LNCAP (cell line): ENCODE results near the gene CASKIN2.

Source experiments
- TF ChIP-seq, protein P1 (sequence below): fragments of 450-650 bp; IDR thresholded peaks from 2 replicates; pipeline ENCODE4 v1.5.1; 2017; ENCODE audit warnings: mild to moderate bottlenecking

Gene CASKIN2

DNA sequence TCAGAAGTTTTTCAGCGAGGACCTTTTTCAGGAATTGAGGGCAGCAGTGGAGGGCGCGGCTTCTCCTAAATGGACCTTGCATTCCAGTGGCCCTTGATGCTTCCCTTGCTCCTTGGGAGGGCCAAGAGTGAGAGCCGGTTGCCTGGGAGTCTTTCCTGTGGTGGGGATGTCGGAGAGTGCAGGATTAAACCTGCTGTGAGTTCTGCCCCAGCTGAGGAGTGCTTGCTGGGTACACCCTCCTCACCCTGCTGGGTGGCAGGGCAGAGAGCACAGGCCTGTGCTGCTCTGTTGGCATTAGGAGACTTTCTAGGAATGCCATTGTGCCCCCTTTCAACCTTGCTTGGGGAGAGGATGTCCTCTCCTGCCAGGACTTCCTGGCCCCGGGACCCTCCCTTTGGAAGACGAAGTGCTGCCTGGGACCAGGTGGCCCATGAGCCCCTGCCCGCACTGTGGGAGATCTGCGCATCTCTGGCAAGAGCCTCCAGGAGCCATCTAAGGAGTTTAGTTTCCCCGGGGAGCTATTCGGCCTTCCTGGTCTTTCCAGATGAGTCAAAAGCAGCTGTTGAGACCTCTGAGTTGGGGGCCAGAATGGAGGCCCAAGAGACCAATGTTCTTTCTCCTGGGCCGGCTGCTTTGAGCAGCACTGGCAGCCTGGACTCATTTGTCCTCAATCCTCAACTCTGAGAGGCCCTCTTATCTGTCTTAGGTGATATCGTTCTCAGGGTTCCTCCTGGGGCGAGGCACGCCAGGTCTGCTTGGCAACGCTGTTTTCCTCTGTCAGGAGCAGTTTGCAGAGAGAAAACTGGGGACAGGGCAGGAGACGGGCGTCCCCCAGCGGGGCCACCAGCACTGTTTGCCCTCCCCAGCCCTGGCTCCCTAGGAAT, 15.7 kb upstream of the CASKIN2 start:
- TF ChIP-seq, protein P1, sequence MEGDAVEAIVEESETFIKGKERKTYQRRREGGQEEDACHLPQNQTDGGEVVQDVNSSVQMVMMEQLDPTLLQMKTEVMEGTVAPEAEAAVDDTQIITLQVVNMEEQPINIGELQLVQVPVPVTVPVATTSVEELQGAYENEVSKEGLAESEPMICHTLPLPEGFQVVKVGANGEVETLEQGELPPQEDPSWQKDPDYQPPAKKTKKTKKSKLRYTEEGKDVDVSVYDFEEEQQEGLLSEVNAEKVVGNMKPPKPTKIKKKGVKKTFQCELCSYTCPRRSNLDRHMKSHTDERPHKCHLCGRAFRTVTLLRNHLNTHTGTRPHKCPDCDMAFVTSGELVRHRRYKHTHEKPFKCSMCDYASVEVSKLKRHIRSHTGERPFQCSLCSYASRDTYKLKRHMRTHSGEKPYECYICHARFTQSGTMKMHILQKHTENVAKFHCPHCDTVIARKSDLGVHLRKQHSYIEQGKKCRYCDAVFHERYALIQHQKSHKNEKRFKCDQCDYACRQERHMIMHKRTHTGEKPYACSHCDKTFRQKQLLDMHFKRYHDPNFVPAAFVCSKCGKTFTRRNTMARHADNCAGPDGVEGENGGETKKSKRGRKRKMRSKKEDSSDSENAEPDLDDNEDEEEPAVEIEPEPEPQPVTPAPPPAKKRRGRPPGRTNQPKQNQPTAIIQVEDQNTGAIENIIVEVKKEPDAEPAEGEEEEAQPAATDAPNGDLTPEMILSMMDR: no peak

DNA sequence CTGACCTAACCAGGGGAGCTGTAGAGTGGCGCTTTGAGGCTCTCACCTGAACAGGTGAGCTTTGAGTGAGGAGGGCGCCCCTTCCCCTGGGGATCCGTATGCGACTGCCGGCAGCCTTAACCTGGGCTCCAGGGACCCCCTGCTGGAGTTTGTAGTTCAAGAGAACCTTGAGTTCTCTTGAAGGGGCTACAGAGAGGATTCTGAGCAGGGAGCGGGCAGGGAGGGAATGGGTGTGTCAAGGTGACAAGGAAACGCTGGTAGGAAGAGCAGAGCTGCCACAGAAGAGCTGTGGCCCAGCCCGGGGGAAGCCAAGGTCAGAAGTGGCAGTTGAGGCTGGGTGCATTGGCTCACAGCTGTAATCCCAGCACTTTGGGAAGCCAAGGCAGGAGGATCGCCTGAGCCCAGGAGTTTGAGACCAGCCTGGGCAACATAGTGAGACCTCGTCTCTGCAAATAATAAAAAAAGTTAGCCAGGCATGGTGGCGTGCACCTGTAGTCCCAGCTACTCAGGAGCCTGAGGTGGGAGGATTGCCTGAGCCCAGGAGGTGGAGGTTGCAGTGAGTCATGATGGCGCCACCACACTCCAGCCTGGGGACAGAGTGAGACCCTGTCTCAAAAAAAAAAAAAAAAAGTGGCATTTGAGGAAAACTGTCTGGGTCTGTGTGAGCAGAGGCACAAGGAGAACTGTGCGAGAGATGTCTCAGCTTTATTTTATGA, 11.4 kb upstream of the CASKIN2 start:
- TF ChIP-seq, protein P1: no peak

DNA sequence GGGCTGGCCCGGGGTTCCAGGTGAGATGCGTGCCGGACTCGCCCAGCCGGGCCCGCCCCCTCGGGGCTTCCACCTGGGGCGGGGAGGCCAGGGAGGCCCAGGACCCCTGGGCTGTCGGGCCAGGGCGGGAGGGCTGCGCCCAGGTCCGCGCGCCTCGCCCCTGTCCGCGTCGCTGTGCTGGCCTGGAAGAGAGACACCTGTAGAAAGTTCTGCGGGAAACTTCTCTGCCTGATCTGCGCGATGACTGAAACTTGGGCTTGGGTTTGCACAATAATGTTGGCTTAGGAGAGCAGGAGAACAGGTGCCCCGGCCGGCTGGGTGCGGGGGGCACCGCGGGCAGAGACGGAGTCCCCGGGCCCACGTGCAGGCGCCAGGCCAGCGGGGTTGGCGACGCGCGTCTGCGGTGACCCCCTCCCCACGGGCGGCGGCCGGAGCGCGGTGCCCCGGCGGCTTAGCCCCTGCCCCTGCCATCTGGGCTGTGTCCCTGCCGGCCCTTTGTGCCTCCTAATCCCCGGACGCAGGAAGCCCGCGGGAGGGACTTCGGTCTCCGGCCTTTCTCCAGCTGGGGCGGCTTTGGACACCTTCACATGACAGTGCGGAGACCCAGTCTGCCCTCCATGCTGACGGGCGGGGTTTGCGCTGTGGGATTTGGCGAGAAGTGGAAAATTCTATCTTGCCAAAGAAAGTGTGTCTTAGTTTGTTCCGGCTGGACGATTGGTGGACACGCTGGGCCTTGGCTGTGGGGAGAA, 10.6 kb upstream of the CASKIN2 start:
- TF ChIP-seq, protein P1: no peak

DNA sequence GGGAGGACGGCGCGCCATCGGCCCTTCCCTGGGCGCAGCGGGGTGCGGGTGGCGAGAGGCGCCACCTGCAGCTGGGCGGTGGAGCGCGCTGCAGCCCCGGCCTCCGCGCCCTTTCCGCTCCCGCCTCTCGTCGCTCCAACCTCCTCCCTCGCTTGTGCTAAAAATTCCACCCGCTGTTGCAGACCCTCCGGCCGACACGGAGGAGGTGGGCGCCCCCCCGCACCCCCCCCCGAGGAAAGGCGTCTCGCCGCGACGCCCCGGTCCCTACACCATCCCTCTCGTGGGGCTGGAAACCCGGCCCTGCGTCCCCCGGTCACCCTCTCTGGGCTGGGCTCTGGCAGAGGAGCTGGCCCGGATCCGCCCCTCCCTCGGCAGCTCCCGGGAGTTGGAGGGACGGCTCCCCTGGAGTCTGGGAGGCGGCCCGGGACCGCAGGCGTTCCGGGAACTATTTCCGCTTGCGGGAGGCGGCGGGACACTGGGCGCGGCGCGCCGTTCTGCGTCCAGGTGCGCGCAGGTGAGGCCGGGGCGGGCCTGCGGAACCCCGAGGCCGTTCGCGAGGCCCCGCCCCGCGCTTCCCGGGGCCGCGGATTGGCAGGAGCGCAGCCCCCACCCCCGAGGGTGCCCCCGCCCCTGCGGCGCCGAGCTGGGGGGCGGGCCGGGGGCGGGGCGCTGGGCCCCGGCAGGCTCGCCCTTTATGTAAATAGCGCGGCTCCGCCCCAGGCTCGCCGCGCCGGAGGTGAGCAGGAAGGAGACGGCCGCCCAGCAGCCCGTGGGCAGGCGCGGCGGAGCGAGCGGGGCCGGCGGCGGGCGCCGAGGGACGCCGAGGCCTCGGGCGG, 9.9 kb upstream of the CASKIN2 start, which contains the start of gene LLGL2:
Gene LLGL2, plus strand, starts transcription at position 728 of the 836 bp plus-strand sequence. CDS start 17,730 bp downstream, outside the sequence.
- TF ChIP-seq, protein P1: peak; percentile 66

DNA sequence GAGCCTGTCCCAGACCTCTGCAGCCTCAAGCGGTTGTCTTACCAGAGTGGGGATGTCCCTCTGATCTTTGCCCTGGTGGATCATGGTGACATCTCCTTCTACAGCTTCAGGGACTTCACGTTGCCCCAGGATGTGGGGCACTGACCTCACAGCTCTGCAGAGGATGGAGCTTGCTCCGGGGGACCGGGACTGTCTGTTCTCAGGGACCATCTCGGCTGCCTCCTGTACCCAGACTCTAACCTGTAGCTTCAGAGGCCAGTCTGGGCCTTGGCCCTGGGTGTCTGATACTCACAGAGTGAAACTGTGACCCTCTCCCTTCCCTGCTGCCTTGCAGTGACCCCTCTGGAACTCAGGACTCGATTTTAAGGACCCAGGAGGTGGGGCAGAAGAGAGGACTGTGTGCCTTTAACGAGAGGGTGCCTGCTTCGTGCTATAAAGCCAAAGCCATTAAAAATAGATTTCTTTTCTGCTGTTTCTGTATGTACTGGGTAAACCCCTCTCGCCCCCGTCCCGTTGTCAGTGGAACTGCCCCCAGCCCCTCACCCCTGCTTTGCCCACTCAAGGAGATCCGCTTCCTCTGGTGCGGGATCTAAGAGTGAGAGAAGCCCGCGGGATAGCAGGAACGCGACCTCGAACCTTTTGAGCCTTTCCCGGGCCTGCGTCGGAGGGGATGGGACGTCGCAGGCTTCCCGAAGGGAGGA, 9.1 kb upstream of the CASKIN2 start:
- TF ChIP-seq, protein P1: no peak

DNA sequence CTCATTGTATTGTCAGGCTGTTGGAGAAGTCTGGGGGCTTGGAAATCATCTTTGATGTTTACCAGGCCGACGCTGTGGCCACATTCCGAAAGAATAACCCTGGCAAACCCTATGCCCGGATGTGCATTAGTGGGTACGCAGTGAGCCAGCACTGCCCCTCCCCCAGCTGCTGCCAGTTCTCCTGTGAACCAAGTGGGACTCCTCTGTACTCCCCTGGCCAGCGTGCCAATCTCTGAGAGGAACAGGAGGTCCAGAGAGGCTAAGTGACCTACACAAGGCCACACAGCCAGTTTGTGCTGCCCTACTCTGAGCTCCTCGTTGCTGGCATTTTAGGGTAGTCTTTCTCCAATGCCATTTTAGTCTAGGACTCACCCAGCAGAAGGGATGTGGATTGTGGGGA, 8.3 kb upstream of the CASKIN2 start:
- TF ChIP-seq, protein P1: no peak
